ENCODE results near the gene TPPP2. TPM values are rescaled to one million over a fixed set of nuclear protein-coding genes. Genes with fewer than 3 reads are reported as not detected.

The TPPP2 gene
- total RNA-seq, 1 experiment from 2014 or later: not detected

- Mint-ChIP-seq H3K36me3 (ENCODE audit: insufficient read depth, unreplicated experiment) (peaks cover 11% of the 10 kb centered on the region), H3K27ac (ENCODE audit: unreplicated experiment) (no peak overlapping the region), H3K9me3 (ENCODE audit: low read depth, unreplicated experiment) (no peaks in the 10 kb centered on the region), H3K4me1 (ENCODE audit: low read depth, unreplicated experiment) (no peaks in the 10 kb centered on the region), H3K27me3 (ENCODE audit: unreplicated experiment) (no peaks in the 10 kb centered on the region), H3K4me3 (ENCODE audit: low read depth, unreplicated experiment) (no peak overlapping the region)
- intact Hi-C loops (cut with micrococcal nuclease; ENCODE audit: unreplicated experiment): no loop called here
- no peak for DNase-seq
- BruUV-seq (replicated peaks): no TSS peak
- CTCF ChIA-PET: no interaction called here
- TF ChIP-seq, protein P1, sequence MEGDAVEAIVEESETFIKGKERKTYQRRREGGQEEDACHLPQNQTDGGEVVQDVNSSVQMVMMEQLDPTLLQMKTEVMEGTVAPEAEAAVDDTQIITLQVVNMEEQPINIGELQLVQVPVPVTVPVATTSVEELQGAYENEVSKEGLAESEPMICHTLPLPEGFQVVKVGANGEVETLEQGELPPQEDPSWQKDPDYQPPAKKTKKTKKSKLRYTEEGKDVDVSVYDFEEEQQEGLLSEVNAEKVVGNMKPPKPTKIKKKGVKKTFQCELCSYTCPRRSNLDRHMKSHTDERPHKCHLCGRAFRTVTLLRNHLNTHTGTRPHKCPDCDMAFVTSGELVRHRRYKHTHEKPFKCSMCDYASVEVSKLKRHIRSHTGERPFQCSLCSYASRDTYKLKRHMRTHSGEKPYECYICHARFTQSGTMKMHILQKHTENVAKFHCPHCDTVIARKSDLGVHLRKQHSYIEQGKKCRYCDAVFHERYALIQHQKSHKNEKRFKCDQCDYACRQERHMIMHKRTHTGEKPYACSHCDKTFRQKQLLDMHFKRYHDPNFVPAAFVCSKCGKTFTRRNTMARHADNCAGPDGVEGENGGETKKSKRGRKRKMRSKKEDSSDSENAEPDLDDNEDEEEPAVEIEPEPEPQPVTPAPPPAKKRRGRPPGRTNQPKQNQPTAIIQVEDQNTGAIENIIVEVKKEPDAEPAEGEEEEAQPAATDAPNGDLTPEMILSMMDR (IDR thresholded peaks at IDR 0.05; ENCODE audit: unreplicated experiment): no peak
Measured at GRCh38 chr14:21077672-21078071, 47.7 kb downstream of the TPPP2 start.

DNA sequence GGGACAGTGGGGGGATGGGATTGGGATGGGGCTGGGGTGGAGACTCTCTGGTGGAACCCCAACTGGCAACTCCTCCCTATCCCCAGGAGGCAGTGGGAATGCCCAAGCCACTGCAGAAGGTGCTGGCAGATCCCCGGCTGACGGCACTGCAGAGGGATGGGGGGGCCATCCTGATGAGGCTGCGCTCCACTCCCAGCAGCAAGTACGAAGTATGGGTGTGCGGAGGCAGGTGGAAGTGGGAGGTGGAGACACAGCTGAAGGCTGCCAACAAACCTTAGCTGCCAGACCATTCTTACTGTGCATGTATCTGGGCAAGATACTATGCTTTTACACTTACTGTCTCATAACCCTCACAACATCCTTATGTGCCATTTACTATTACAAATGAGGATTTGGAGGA is 48.3 kb downstream of the TPPP2 start:
- Mint-ChIP-seq H3K36me3 (ENCODE audit: insufficient read depth, unreplicated experiment) (peaks cover 11% of the 10 kb centered on the region), H3K27ac (ENCODE audit: unreplicated experiment) (no peak overlapping the region), H3K27me3 (ENCODE audit: unreplicated experiment) (no peaks in the 10 kb centered on the region), H3K4me3 (ENCODE audit: low read depth, unreplicated experiment) (no peak overlapping the region), H3K4me1 (ENCODE audit: low read depth, unreplicated experiment) (no peaks in the 10 kb centered on the region), H3K9me3 (ENCODE audit: low read depth, unreplicated experiment) (no peaks in the 10 kb centered on the region)
- intact Hi-C loops (cut with micrococcal nuclease; ENCODE audit: unreplicated experiment): no loop called here
- no TSS peak for BruUV-seq (replicated peaks)
- CTCF ChIA-PET: no interaction called here
- no peak for DNase-seq
- TF ChIP-seq, protein P1 (IDR thresholded peaks at IDR 0.05; ENCODE audit: unreplicated experiment): no peak

- Mint-ChIP-seq H3K4me1 (ENCODE audit: low read depth, unreplicated experiment) (no peaks in the 10 kb centered on the region), H3K9me3 (ENCODE audit: low read depth, unreplicated experiment) (no peaks in the 10 kb centered on the region), H3K36me3 (ENCODE audit: insufficient read depth, unreplicated experiment) (peaks cover 11% of the 10 kb centered on the region), H3K27ac (ENCODE audit: unreplicated experiment) (no peak overlapping the region), H3K4me3 (ENCODE audit: low read depth, unreplicated experiment) (no peak overlapping the region), H3K27me3 (ENCODE audit: unreplicated experiment) (no peaks in the 10 kb centered on the region)
- no peak for DNase-seq
- CTCF ChIA-PET: no interaction called here
- TF ChIP-seq, protein P1 (IDR thresholded peaks at IDR 0.05; ENCODE audit: unreplicated experiment): no peak
- intact Hi-C loops (cut with micrococcal nuclease; ENCODE audit: unreplicated experiment): no loop called here
- no TSS peak for BruUV-seq (replicated peaks)
Measured at GRCh38 chr14:21078726-21079125, 48.7 kb downstream of the TPPP2 start.

GRCh38 chr14:21081521-21082142 is 51.6 kb downstream of the TPPP2 start:
- Mint-ChIP-seq H3K4me1 (ENCODE audit: low read depth, unreplicated experiment) (no peaks in the 10 kb centered on the region), H3K36me3 (ENCODE audit: insufficient read depth, unreplicated experiment) (peaks cover 5% of the 10 kb centered on the region), H3K9me3 (ENCODE audit: low read depth, unreplicated experiment) (no peaks in the 10 kb centered on the region), H3K27me3 (ENCODE audit: unreplicated experiment) (no peaks in the 10 kb centered on the region), H3K27ac (ENCODE audit: unreplicated experiment) (no peak overlapping the region), H3K4me3 (ENCODE audit: low read depth, unreplicated experiment) (no peak overlapping the region)
- CTCF ChIA-PET: interaction anchor here (0.6 kb wide), 1 partner anchor 10 kb away, joined by 7 read pairs; no protein-coding TSS in a partner anchor
- TF ChIP-seq, protein P1 (IDR thresholded peaks at IDR 0.05; ENCODE audit: unreplicated experiment): no peak
- no TSS peak for BruUV-seq (replicated peaks)
- intact Hi-C loops (cut with micrococcal nuclease; ENCODE audit: unreplicated experiment): no loop called here
- no peak for DNase-seq

Small RNAs within 50 kb of the gene (microRNA-seq; reads per million reads assigned to microRNA genes)
- gene MIR6717: not detected

Other genes with a start within 250 kb of the TPPP2 start
- gene RNASE6, start 248.9 kb upstream of the TPPP2 start, total RNA-seq (2022): not detected in 2 replicates
- gene RNASE1, start 227.4 kb upstream of the TPPP2 start, total RNA-seq (2022): 40.2 and 45.8 TPM in 2 replicates
- not detected in 2 replicates for gene RNASE3, start 138.8 kb upstream of the TPPP2 start, total RNA-seq (2022)
- gene RNASE2, start 74.7 kb upstream of the TPPP2 start, total RNA-seq (2022): not detected in 2 replicates
- gene METTL17, start 40.2 kb upstream of the TPPP2 start, total RNA-seq (2022): 73.2 and 76.7 TPM in 2 replicates
- gene SLC39A2, start 30.9 kb upstream of the TPPP2 start, total RNA-seq (2022): not detected in 2 replicates
- gene NDRG2, start 5.2 kb upstream of the TPPP2 start, total RNA-seq (2022): 10.8 and 16.0 TPM in 2 replicates
- gene RNASE13, start 4.6 kb downstream of the TPPP2 start, total RNA-seq (2022): not detected in 2 replicates
- not detected in 2 replicates for gene RNASE7, start 12.1 kb downstream of the TPPP2 start, total RNA-seq (2022)
- gene RNASE8, start 27.6 kb downstream of the TPPP2 start, total RNA-seq (2022): not detected in 2 replicates
- 15.0 and 16.8 TPM in 2 replicates for gene ARHGEF40, start 40.1 kb downstream of the TPPP2 start, total RNA-seq (2022)
- 18.5 and 20.3 TPM in 2 replicates for gene ZNF219, start 68.4 kb downstream of the TPPP2 start, total RNA-seq (2022)
- gene TMEM253, start 70.8 kb downstream of the TPPP2 start, total RNA-seq (2022): 0.24 TPM in 1 of 2 replicates, not detected in the other
- gene OR5AU1, start 125.8 kb downstream of the TPPP2 start, total RNA-seq (2022): 0.05 and 0.14 TPM in 2 replicates
- 472 and 476 TPM in 2 replicates for gene HNRNPC, start 239.2 kb downstream of the TPPP2 start, total RNA-seq (2022)
- gene RPGRIP1, start 249.9 kb downstream of the TPPP2 start, total RNA-seq (2022): not detected in 2 replicates

Measured in Calu3 (cell line).